ENCODE measurements around the gene TTPAL.

The TTPAL gene

GRCh38 chr20:44494266-44494665 lies 18.6 kb downstream of the TTPAL start:
- DNase-seq (ENCODE audit: low read depth) = peak; percentile 49
- in situ Hi-C loops (cut with HindIII; ENCODE audit: low sequenced_read_pairs) = no loop called here
- TF ChIP-seq CTCF (IDR thresholded peaks at IDR 0.05; ENCODE audit: low read depth, low read length, missing control alignments) = no peak
- H3K4me3 ChIP-seq (ENCODE audit: low read depth, low read length) = no peak overlapping the region

- in situ Hi-C loops (cut with HindIII; ENCODE audit: low sequenced_read_pairs) = no loop called here
- DNase-seq (ENCODE audit: low read depth) = no peak
- H3K4me3 ChIP-seq (ENCODE audit: low read depth, low read length) = no peak overlapping the region
- no peak for TF ChIP-seq CTCF (IDR thresholded peaks at IDR 0.05; ENCODE audit: low read depth, low read length, missing control alignments)
These were observed 19.0 kb downstream of the TTPAL start for GRCh38 chr20:44494681-44495080.

GRCh38 chr20:44495257-44495656 lies 19.6 kb downstream of the TTPAL start:
- in situ Hi-C loops (cut with HindIII; ENCODE audit: low sequenced_read_pairs) = no loop called here
- no peak overlapping the region for H3K4me3 ChIP-seq (ENCODE audit: low read depth, low read length)
- TF ChIP-seq CTCF (IDR thresholded peaks at IDR 0.05; ENCODE audit: low read depth, low read length, missing control alignments) = no peak
- DNase-seq (ENCODE audit: low read depth) = no peak

GRCh38 chr20:44495802-44496481 lies 20.3 kb downstream of the TTPAL start:
- peak; percentile 68 for DNase-seq (ENCODE audit: low read depth)

GRCh38 chr20:44496976-44497375 lies 21.3 kb downstream of the TTPAL start:
- no peak for TF ChIP-seq CTCF (IDR thresholded peaks at IDR 0.05; ENCODE audit: low read depth, low read length, missing control alignments)
- in situ Hi-C loops (cut with HindIII; ENCODE audit: low sequenced_read_pairs) = no loop called here
- no peak overlapping the region for H3K4me3 ChIP-seq (ENCODE audit: low read depth, low read length)
- peak; percentile 54 for DNase-seq (ENCODE audit: low read depth)

More at GRCh38 chr20:44495802-44496481, 20.3 kb downstream of the TTPAL start:
- in situ Hi-C loops (cut with HindIII; ENCODE audit: low sequenced_read_pairs) = no loop called here
- H3K4me3 ChIP-seq (ENCODE audit: low read depth, low read length) = no peak overlapping the region
- no peak for TF ChIP-seq CTCF (IDR thresholded peaks at IDR 0.05; ENCODE audit: low read depth, low read length, missing control alignments)

GRCh38 chr20:44497761-44498160 lies 22.1 kb downstream of the TTPAL start:
- no peak overlapping the region for H3K4me3 ChIP-seq (ENCODE audit: low read depth, low read length)
- in situ Hi-C loops (cut with HindIII; ENCODE audit: low sequenced_read_pairs) = no loop called here

More at GRCh38 chr20:44497761-44498160, 22.1 kb downstream of the TTPAL start:
- DNase-seq (ENCODE audit: low read depth) = no peak
- no peak for TF ChIP-seq CTCF (IDR thresholded peaks at IDR 0.05; ENCODE audit: low read depth, low read length, missing control alignments)
